ENCODE data around the gene FCGR3A. TPM values are rescaled to one million over a fixed set of nuclear protein-coding genes. Genes with fewer than 3 reads are reported as not detected.

FCGR3A gene
- total RNA-seq, 1 experiment from 2014 or later, result not detected

DNA sequence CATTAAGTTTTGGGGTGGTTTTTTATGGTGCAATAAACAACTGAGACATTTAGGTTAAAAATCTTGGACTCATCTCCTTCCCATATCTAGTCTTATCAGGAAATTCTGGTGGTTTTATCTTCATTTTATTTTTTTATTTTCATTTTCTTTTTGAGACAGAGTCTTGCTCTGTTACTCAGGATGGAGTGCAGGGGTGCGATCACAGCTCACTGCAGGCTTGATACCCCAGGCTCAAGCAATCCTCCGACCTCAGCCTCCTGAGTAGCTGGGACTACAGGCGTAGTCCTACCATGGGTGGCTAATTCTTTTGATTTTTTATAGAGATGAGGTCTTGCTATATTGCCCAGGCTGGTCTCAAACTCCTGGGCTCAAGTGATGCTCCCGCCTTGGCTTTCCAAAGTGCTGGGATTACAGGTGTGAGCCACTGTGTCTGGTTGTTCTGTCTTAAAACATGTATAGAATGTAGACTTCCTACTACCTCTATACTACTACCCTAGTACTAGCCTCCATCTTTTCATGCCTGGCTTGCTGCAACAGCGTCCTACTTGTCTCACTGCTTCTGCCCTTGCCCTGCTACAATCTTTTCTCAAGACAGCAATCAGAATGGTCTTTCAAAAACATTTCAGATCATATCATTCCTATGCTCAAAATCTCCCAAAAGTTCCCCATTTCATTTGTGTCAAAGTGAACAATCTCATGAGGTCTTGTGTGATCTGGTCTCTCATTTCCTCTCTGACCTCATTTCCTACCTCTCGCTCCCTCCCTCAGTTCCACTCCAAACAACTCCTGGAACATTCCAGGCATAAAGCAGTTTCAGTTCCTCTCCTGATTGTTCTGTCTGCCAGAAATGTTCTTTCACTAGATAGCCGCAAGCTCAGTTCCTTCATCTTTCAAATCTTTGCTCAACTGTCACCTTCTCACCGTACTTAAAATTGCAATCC is 50.2 kb downstream of the FCGR3A start:
- Histone ChIP-seq H3K9me3 (no peaks in the 10 kb centered on the region), H3K4me1 (no peaks in the 10 kb centered on the region), H3K27me3 (replicated peaks; ENCODE audit: control insufficient read depth, insufficient read depth, low read length) (no peaks in the 10 kb centered on the region), H3K36me3 (ENCODE audit: control insufficient read depth, insufficient read depth, low read length) (no peaks in the 10 kb centered on the region), H3K4me3 (ENCODE audit: low read depth, low read length) (no peak overlapping the region)
- H3K27me3 Mint-ChIP-seq (ENCODE audit: insufficient read depth, unreplicated experiment), result peaks cover 7% of the 10 kb centered on the region
- BruUV-seq (replicated peaks), result no TSS peak
- no peaks in the 10 kb centered on the region for H3K36me3 Mint-ChIP-seq (ENCODE audit: insufficient read depth, unreplicated experiment)
- no peak overlapping the region for H3K27ac Mint-ChIP-seq (ENCODE audit: unreplicated experiment)
- H3K9me3 Mint-ChIP-seq (ENCODE audit: unreplicated experiment), result no peaks in the 10 kb centered on the region
- intact Hi-C loops (cut with micrococcal nuclease; ENCODE audit: unreplicated experiment), result no loop called here
- TF ChIP-seq, protein P1, sequence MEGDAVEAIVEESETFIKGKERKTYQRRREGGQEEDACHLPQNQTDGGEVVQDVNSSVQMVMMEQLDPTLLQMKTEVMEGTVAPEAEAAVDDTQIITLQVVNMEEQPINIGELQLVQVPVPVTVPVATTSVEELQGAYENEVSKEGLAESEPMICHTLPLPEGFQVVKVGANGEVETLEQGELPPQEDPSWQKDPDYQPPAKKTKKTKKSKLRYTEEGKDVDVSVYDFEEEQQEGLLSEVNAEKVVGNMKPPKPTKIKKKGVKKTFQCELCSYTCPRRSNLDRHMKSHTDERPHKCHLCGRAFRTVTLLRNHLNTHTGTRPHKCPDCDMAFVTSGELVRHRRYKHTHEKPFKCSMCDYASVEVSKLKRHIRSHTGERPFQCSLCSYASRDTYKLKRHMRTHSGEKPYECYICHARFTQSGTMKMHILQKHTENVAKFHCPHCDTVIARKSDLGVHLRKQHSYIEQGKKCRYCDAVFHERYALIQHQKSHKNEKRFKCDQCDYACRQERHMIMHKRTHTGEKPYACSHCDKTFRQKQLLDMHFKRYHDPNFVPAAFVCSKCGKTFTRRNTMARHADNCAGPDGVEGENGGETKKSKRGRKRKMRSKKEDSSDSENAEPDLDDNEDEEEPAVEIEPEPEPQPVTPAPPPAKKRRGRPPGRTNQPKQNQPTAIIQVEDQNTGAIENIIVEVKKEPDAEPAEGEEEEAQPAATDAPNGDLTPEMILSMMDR (IDR thresholded peaks at IDR 0.05; ENCODE audit: insufficient read depth in 1 of 2, low read depth in 1 of 2, low read length in 1 of 2, severe bottlenecking in 1 of 2, unreplicated experiment in 1 of 2), result no peak
- CTCF ChIA-PET, result interaction anchor here (0.6 kb wide), 1 partner anchor 194 kb away, joined by 3 read pairs; no protein-coding TSS in a partner anchor
- no peaks in the 10 kb centered on the region for H3K4me1 Mint-ChIP-seq (ENCODE audit: low read depth, unreplicated experiment)
- POLR2A ChIA-PET, result no interaction called here
- no peak for DNase-seq
- no peak overlapping the region for H3K4me3 Mint-ChIP-seq (ENCODE audit: unreplicated experiment)

DNA sequence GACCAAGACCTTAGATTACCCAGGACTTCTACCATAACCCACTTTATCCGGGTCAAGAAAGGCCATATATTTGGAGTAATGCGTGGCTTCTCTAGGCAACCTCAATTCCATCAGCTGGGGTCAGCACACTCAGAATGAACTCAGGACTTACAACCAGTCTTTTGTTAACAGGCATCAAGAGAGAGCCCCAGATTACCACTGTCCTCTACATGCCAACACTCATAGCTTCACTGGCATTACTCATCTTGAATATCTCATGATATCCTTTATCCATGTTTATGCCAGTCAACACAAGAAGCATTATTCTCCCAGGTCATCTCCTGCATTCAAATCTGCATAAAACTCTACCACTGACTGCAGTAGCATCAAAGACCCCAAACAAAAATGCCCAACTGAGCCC is 51.0 kb downstream of the FCGR3A start:
- H3K9me3 Mint-ChIP-seq (ENCODE audit: unreplicated experiment), result no peaks in the 10 kb centered on the region
- H3K27ac Mint-ChIP-seq (ENCODE audit: unreplicated experiment), result no peak overlapping the region
- no peak for DNase-seq
- no peak overlapping the region for H3K4me3 Mint-ChIP-seq (ENCODE audit: unreplicated experiment)
- H3K36me3 Mint-ChIP-seq (ENCODE audit: insufficient read depth, unreplicated experiment), result no peaks in the 10 kb centered on the region
- POLR2A ChIA-PET, result no interaction called here
- BruUV-seq (replicated peaks), result no TSS peak
- Histone ChIP-seq H3K27me3 (replicated peaks; ENCODE audit: control insufficient read depth, insufficient read depth, low read length) (no peaks in the 10 kb centered on the region), H3K4me3 (ENCODE audit: low read depth, low read length) (no peak overlapping the region), H3K4me1 (no peaks in the 10 kb centered on the region), H3K36me3 (ENCODE audit: control insufficient read depth, insufficient read depth, low read length) (no peaks in the 10 kb centered on the region), H3K9me3 (no peaks in the 10 kb centered on the region)
- peaks cover 7% of the 10 kb centered on the region for H3K27me3 Mint-ChIP-seq (ENCODE audit: insufficient read depth, unreplicated experiment)
- H3K4me1 Mint-ChIP-seq (ENCODE audit: low read depth, unreplicated experiment), result no peaks in the 10 kb centered on the region
- TF ChIP-seq, protein P1 (IDR thresholded peaks at IDR 0.05; ENCODE audit: insufficient read depth in 1 of 2, low read depth in 1 of 2, low read length in 1 of 2, severe bottlenecking in 1 of 2, unreplicated experiment in 1 of 2), result no peak
- intact Hi-C loops (cut with micrococcal nuclease; ENCODE audit: unreplicated experiment), result no loop called here
- CTCF ChIA-PET, result interaction anchor here (0.6 kb wide), 1 partner anchor 194 kb away, joined by 3 read pairs; no protein-coding TSS in a partner anchor

DNA sequence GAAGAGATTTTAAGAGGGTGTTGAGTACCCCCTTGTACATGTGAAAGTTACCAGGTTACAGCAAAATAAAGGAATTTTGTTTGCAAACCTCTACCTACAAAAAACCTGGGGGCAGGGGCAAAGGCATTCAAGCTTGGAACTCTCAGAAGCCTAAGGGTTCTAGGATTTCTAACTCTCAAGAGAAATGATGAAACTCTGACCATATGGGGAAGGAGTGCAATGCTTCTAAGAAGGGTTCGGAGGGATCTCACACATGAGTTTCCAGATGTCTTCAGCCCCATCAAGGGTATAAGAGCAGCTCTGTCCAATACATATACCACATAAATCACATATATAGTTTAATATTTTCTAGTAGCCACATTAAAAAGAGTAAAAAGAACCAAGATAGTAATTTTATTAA is 51.7 kb downstream of the FCGR3A start:
- ChIA-PET POLR2A (no interaction called here), CTCF (no interaction called here)
- no peaks in the 10 kb centered on the region for H3K4me1 ChIP-seq
- H3K4me1 Mint-ChIP-seq (ENCODE audit: low read depth, unreplicated experiment), result no peaks in the 10 kb centered on the region
- H3K4me3 Mint-ChIP-seq (ENCODE audit: unreplicated experiment), result no peak overlapping the region
- H3K27me3 Mint-ChIP-seq (ENCODE audit: insufficient read depth, unreplicated experiment), result peaks cover 10% of the 10 kb centered on the region
- H3K27me3 ChIP-seq (replicated peaks; ENCODE audit: control insufficient read depth, insufficient read depth, low read length), result no peaks in the 10 kb centered on the region
- H3K9me3 Mint-ChIP-seq (ENCODE audit: unreplicated experiment), result no peaks in the 10 kb centered on the region
- no peaks in the 10 kb centered on the region for H3K36me3 ChIP-seq (ENCODE audit: control insufficient read depth, insufficient read depth, low read length)
- no peaks in the 10 kb centered on the region for H3K36me3 Mint-ChIP-seq (ENCODE audit: insufficient read depth, unreplicated experiment)
- no peak for DNase-seq
- TF ChIP-seq, protein P1 (IDR thresholded peaks at IDR 0.05; ENCODE audit: insufficient read depth in 1 of 2, low read depth in 1 of 2, low read length in 1 of 2, severe bottlenecking in 1 of 2, unreplicated experiment in 1 of 2), result no peak
- intact Hi-C loops (cut with micrococcal nuclease; ENCODE audit: unreplicated experiment), result no loop called here
- no peaks in the 10 kb centered on the region for H3K9me3 ChIP-seq
- BruUV-seq (replicated peaks), result no TSS peak
- H3K27ac Mint-ChIP-seq (ENCODE audit: unreplicated experiment), result no peak overlapping the region
- H3K4me3 ChIP-seq (ENCODE audit: low read depth, low read length), result no peak overlapping the region

Measured in Caco-2 (cell line).